Skeletal muscle satellite cell (primary cell): Measurements from ENCODE around the gene ASTN2.

ENCODE experiments used
- H3K27me3 ChIP-seq: 2 replicates; pipeline ENCODE4 v1.7.0; 2013; ENCODE audit warnings: low read length; ENCODE audit not compliant: control insufficient read depth, insufficient read depth
- H3K36me3 ChIP-seq: 2 replicates; pipeline ENCODE4 v1.7.0; 2013; ENCODE audit warnings: mild to moderate bottlenecking, control low read depth, low read length; ENCODE audit not compliant: insufficient read depth
- H3K4me1 ChIP-seq: 2 replicates; pipeline ENCODE4 v1.7.0; 2013; ENCODE audit warnings: low read length; ENCODE audit not compliant: control insufficient read depth, insufficient read depth
- H3K4me2 ChIP-seq: 2 replicates; pipeline ENCODE4 v1.7.0; 2013; ENCODE audit warnings: mild to moderate bottlenecking, low read length
- H3K4me3 ChIP-seq: 2 replicates; pipeline ENCODE4 v1.7.0; 2013; ENCODE audit warnings: low read length
- H3K9ac ChIP-seq: 2 replicates; pipeline ENCODE4 v1.7.0; 2013; ENCODE audit warnings: mild to moderate bottlenecking, low read depth, low read length, moderate library complexity
- H3K9me3 ChIP-seq: replicated peaks from 2 replicates; pipeline ENCODE4 v1.7.0; 2013; ENCODE audit warnings: mild to moderate bottlenecking, control low read depth, low read length

The ASTN2 gene

GRCh38 chr9:116480700-116481099 is 934.2 kb downstream of the ASTN2 start:
- Histone ChIP-seq H3K9ac (no peak overlapping the region), H3K9me3 (no peaks in the 10 kb centered on the region), H3K27me3 (peaks cover 4% of the 10 kb centered on the region), H3K4me2 (no peak overlapping the region), H3K4me1 (no peaks in the 10 kb centered on the region), H3K36me3 (no peaks in the 10 kb centered on the region), H3K4me3 (no peak overlapping the region)

GRCh38 chr9:116479967-116480366 is 934.9 kb downstream of the ASTN2 start:
- no peaks in the 10 kb centered on the region for H3K9me3 ChIP-seq
- no peak overlapping the region for H3K4me2 ChIP-seq
- H3K9ac ChIP-seq: no peak overlapping the region
- no peaks in the 10 kb centered on the region for H3K36me3 ChIP-seq
- peaks cover 4% of the 10 kb centered on the region for H3K27me3 ChIP-seq
- H3K4me3 ChIP-seq: no peak overlapping the region
- no peaks in the 10 kb centered on the region for H3K4me1 ChIP-seq

GRCh38 chr9:116479056-116479544 is 935.8 kb downstream of the ASTN2 start:
- Histone ChIP-seq H3K9ac (no peak overlapping the region), H3K4me3 (no peak overlapping the region), H3K36me3 (no peaks in the 10 kb centered on the region), H3K9me3 (no peaks in the 10 kb centered on the region), H3K27me3 (peaks cover 4% of the 10 kb centered on the region), H3K4me1 (no peaks in the 10 kb centered on the region), H3K4me2 (no peak overlapping the region)

- no peak overlapping the region for H3K4me3 ChIP-seq
- H3K9me3 ChIP-seq: no peaks in the 10 kb centered on the region
- H3K4me2 ChIP-seq: no peak overlapping the region
- peaks cover 4% of the 10 kb centered on the region for H3K27me3 ChIP-seq
- no peaks in the 10 kb centered on the region for H3K4me1 ChIP-seq
- no peaks in the 10 kb centered on the region for H3K36me3 ChIP-seq
- H3K9ac ChIP-seq: no peak overlapping the region
Observed at GRCh38 chr9:116477584-116478141, 937.2 kb downstream of the ASTN2 start.

- Histone ChIP-seq H3K4me1 (no peaks in the 10 kb centered on the region), H3K4me3 (no peak overlapping the region), H3K9ac (no peak overlapping the region), H3K9me3 (no peaks in the 10 kb centered on the region), H3K4me2 (no peak overlapping the region), H3K27me3 (peaks cover 4% of the 10 kb centered on the region), H3K36me3 (no peaks in the 10 kb centered on the region)
Observed at GRCh38 chr9:116476935-116477381, 937.9 kb downstream of the ASTN2 start.

GRCh38 chr9:116476002-116476401 is 938.9 kb downstream of the ASTN2 start:
- no peak overlapping the region for H3K4me3 ChIP-seq
- H3K36me3 ChIP-seq: no peaks in the 10 kb centered on the region
- no peak overlapping the region for H3K4me2 ChIP-seq
- peaks cover 4% of the 10 kb centered on the region for H3K27me3 ChIP-seq
- H3K9me3 ChIP-seq: no peaks in the 10 kb centered on the region
- H3K9ac ChIP-seq: no peak overlapping the region
- peaks cover 4% of the 10 kb centered on the region for H3K4me1 ChIP-seq

GRCh38 chr9:116475201-116475600 is 939.7 kb downstream of the ASTN2 start:
- H3K9ac ChIP-seq: no peak overlapping the region
- no peak overlapping the region for H3K4me3 ChIP-seq
- H3K27me3 ChIP-seq: peaks cover 4% of the 10 kb centered on the region
- H3K4me1 ChIP-seq: peaks cover 4% of the 10 kb centered on the region
- H3K36me3 ChIP-seq: no peaks in the 10 kb centered on the region
- H3K4me2 ChIP-seq: no peak overlapping the region
- no peaks in the 10 kb centered on the region for H3K9me3 ChIP-seq

GRCh38 chr9:116471944-116472506 is 942.8 kb downstream of the ASTN2 start:
- H3K36me3 ChIP-seq: no peaks in the 10 kb centered on the region
- no peak overlapping the region for H3K9ac ChIP-seq
- H3K4me2 ChIP-seq: no peak overlapping the region
- peaks cover under 1% of the 10 kb centered on the region for H3K27me3 ChIP-seq
- H3K4me1 ChIP-seq: peaks cover 4% of the 10 kb centered on the region
- no peaks in the 10 kb centered on the region for H3K9me3 ChIP-seq
- H3K4me3 ChIP-seq: no peak overlapping the region

- Histone ChIP-seq H3K36me3 (no peaks in the 10 kb centered on the region), H3K27me3 (no peaks in the 10 kb centered on the region), H3K4me2 (no peak overlapping the region), H3K9ac (no peak overlapping the region), H3K4me3 (no peak overlapping the region), H3K4me1 (peaks cover 4% of the 10 kb centered on the region), H3K9me3 (no peaks in the 10 kb centered on the region)
Observed at GRCh38 chr9:116471093-116471906, 943.6 kb downstream of the ASTN2 start.

- no peak overlapping the region for H3K9ac ChIP-seq
- peaks cover 4% of the 10 kb centered on the region for H3K4me1 ChIP-seq
- H3K4me3 ChIP-seq: no peak overlapping the region
- no peaks in the 10 kb centered on the region for H3K9me3 ChIP-seq
- H3K36me3 ChIP-seq: no peaks in the 10 kb centered on the region
- H3K27me3 ChIP-seq: no peaks in the 10 kb centered on the region
- no peak overlapping the region for H3K4me2 ChIP-seq
Observed at GRCh38 chr9:116468793-116469527, 945.9 kb downstream of the ASTN2 start.

- Histone ChIP-seq H3K36me3 (no peaks in the 10 kb centered on the region), H3K4me1 (peaks cover 4% of the 10 kb centered on the region), H3K9ac (no peak overlapping the region), H3K4me3 (no peak overlapping the region), H3K9me3 (no peaks in the 10 kb centered on the region), H3K4me2 (no peak overlapping the region), H3K27me3 (no peaks in the 10 kb centered on the region)
Observed at GRCh38 chr9:116468369-116468768, 946.5 kb downstream of the ASTN2 start.
